ENCODE measurements around the gene SAMM50. TPM values are rescaled to one million over a fixed set of nuclear protein-coding genes. Genes with fewer than 3 reads are reported as not detected.
A peak's percentile ranks its signal among the peaks of the same experiment; 100 is the strongest.

Gene SAMM50
- total RNA-seq, 1 donor from 2014 or later: 60.6 TPM

DNA sequence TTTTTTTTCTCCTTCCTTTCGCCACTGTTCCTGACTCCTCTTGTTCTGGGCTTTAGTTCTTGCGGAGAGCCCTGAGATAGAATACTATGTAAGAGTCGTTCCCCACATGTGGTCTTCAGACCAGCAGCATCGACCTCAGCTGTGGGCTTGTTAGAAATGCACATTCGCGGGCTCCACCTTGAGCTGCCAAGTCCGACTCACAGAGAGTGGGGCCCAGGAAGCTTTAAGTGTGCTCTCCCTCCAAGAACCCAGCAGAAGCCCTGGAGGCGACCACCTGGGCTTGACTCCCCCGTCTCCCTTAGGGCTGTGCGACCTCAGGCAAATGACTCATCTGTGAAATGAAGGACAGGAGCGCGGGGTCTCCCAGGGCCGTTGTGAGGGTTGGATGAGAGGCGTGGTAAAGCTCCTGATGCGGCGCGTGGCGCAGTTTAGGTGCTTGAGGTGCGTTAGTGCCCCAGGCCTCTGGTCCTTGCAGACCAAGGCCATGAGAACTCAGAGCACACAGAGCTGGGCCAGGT, 18.8 kb downstream of the SAMM50 start:
- DNase-seq (ENCODE audit: low spot score): no peak
- H3K36me3 Mint-ChIP-seq (ENCODE audit: low read depth): peaks cover 33% of the 10 kb centered on the region
- H3K27me3 Mint-ChIP-seq (ENCODE audit: insufficient read depth): no peaks in the 10 kb centered on the region
- intact Hi-C loops (cut with micrococcal nuclease): no loop called here
- H3K4me1 Mint-ChIP-seq (ENCODE audit: low read depth): no peaks in the 10 kb centered on the region
- H3K9me3 Mint-ChIP-seq: no peaks in the 10 kb centered on the region
- H3K4me3 Mint-ChIP-seq: no peak overlapping the region
- peak overlapping the region; percentile 44 for H3K27ac Mint-ChIP-seq

DNA sequence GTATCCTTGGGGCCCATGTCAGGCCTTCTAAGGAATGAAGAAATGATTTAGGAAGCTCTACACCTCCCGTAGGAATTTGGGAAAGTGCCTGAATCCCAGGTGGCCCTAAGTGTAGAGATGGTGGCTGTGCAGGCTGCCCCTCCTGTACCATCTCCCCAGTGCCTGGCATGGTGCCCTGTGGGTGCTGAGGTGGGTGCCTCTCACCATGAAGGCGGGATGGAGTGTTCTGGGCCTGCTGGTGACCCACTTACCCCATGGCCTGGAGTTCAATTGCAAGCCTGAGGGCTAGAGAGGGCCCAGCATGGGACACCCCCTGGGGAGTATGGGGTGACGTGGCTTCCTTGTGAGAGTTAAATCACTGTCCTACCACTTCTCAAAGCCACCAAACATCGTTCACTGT, 19.8 kb downstream of the SAMM50 start:
- DNase-seq (ENCODE audit: low spot score): no peak
- Mint-ChIP-seq H3K27ac (no peak overlapping the region), H3K9me3 (no peaks in the 10 kb centered on the region), H3K4me1 (ENCODE audit: low read depth) (no peaks in the 10 kb centered on the region), H3K4me3 (no peak overlapping the region), H3K36me3 (ENCODE audit: low read depth) (peaks cover 34% of the 10 kb centered on the region), H3K27me3 (ENCODE audit: insufficient read depth) (no peaks in the 10 kb centered on the region)
- intact Hi-C loops (cut with micrococcal nuclease): no loop called here

DNA sequence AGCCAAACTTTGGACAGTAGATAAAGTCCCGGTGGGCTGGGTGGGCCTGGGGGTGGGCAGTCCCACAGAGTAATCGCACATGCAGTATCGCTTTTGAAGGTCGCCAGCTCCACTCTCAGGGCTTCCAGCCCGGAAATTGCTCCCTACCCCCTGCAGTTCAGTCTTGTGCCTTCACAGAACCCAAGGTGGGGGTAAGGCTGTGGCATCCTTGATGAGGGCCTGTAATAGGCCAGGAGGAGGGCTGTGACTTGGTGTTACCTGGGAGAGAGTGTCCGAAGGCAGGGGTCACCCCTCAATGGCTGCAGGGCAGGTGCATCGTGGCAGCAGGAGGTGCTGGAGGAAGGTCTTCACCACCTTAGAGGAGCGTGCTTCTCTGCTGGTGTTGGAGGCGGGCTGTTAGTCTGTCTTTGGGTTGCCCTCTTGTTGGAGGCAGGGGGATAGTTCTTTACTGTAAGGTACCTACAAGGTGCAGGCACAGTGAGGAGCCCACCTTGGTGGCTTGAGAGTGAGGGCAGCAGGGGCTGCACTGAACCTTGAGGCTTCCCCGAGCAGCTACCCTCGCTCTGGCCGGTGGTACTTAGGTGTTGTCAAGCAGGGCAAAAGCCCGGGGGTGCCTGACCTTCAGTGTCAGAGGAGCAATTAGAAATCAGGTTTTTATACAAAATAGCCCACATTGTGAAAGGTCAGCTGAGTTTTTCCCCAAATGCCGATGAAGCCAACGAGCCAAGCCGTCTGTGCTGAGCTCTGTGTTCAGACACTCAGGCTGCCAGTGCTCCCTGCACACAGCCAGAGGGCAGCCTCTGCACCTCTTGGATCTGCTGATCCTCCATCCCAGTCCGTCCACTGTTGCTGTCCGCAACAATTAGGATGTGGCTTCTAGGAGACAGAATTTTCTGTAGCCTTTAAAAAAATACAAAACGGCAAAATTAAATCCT, 21.9 kb downstream of the SAMM50 start:
- no peaks in the 10 kb centered on the region for H3K27me3 Mint-ChIP-seq (ENCODE audit: insufficient read depth)

DNA sequence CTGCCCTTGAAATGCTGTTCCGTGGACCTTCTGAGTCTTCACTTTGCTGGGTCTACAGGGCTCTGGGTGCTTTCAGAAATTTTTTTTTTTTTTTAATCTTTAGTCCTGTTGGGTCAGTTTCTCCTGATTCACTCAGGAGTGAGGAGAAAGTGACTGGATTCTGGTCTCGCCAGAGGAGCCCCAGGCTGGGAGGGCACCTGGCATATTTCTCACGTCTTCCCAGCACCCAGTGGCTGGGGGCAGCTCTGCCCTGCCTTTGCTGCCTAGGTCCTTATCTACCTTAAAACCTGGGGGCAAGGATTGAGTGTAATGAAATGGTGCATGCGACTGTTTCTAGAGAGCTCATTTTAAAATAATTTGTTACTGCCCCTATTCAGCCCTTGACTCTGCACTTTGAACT, 23.3 kb downstream of the SAMM50 start:
- no peak overlapping the region for H3K4me3 Mint-ChIP-seq
- H3K27ac Mint-ChIP-seq: no peak overlapping the region
- H3K9me3 Mint-ChIP-seq: no peaks in the 10 kb centered on the region
- intact Hi-C loops (cut with micrococcal nuclease): no loop called here
- H3K36me3 Mint-ChIP-seq (ENCODE audit: low read depth): peaks cover 29% of the 10 kb centered on the region
- no peak for DNase-seq (ENCODE audit: low spot score)
- H3K4me1 Mint-ChIP-seq (ENCODE audit: low read depth): no peaks in the 10 kb centered on the region
- H3K27me3 Mint-ChIP-seq (ENCODE audit: insufficient read depth): no peaks in the 10 kb centered on the region

More for the DNA sequence above, 21.9 kb downstream of the SAMM50 start:
- no peak overlapping the region for H3K4me3 Mint-ChIP-seq
- no peak overlapping the region for H3K27ac Mint-ChIP-seq
- H3K4me1 Mint-ChIP-seq (ENCODE audit: low read depth): no peaks in the 10 kb centered on the region
- H3K9me3 Mint-ChIP-seq: no peaks in the 10 kb centered on the region
- peaks cover 35% of the 10 kb centered on the region for H3K36me3 Mint-ChIP-seq (ENCODE audit: low read depth)
- intact Hi-C loops (cut with micrococcal nuclease): no loop called here
- DNase-seq (ENCODE audit: low spot score): no peak

DNA sequence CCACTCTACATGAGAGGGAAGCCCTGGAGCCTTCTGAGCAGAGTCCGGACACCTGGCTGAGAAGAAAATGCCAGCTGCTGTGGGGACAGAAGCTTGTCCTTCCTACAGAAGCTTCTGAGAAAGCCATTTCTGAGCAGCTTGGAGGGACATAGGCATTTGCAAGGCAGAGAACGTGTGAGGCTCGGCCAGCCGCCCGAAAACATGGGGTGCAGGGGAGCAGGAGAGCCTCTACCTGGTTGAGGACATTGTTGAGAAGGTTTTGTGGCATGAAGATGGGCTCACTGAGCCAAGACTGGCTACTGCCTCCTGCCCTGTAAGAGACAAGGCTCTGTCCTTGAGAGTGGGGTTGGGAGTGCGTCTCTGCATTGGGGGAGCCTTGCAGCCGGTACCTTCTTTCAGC, 25.3 kb downstream of the SAMM50 start:
- Mint-ChIP-seq H3K4me3 (no peak overlapping the region), H3K27ac (no peak overlapping the region), H3K36me3 (ENCODE audit: low read depth) (peaks cover 33% of the 10 kb centered on the region), H3K27me3 (ENCODE audit: insufficient read depth) (no peaks in the 10 kb centered on the region), H3K4me1 (ENCODE audit: low read depth) (no peaks in the 10 kb centered on the region), H3K9me3 (no peaks in the 10 kb centered on the region)
- intact Hi-C loops (cut with micrococcal nuclease): no loop called here
- DNase-seq (ENCODE audit: low spot score): no peak

DNA sequence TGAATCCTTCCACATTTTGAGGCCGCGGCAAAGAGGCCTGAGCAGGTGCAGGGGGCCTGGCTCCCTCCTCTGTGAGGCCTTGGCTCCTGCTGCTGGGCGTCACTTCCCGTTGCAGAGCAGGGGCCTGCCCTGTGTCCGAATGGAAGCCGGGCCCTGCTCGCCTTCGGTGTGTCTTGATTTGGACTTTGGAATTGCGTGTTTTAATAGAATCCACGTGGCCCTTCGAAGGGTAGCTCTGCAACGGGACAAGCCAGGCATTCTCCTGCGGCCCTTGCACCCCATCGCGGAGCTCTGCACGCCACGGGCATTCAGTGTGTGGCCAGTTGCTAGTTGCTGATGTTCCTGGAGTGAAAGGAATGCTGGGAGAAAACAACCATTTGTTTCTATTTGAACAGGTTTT, 25.8 kb downstream of the SAMM50 start:
- H3K27me3 Mint-ChIP-seq (ENCODE audit: insufficient read depth): no peaks in the 10 kb centered on the region
- H3K36me3 Mint-ChIP-seq (ENCODE audit: low read depth): peaks cover 30% of the 10 kb centered on the region
- no peaks in the 10 kb centered on the region for H3K4me1 Mint-ChIP-seq (ENCODE audit: low read depth)
- H3K27ac Mint-ChIP-seq: no peak overlapping the region
- H3K9me3 Mint-ChIP-seq: no peaks in the 10 kb centered on the region
- intact Hi-C loops (cut with micrococcal nuclease): no loop called here
- no peak overlapping the region for H3K4me3 Mint-ChIP-seq
- DNase-seq (ENCODE audit: low spot score): no peak

DNA sequence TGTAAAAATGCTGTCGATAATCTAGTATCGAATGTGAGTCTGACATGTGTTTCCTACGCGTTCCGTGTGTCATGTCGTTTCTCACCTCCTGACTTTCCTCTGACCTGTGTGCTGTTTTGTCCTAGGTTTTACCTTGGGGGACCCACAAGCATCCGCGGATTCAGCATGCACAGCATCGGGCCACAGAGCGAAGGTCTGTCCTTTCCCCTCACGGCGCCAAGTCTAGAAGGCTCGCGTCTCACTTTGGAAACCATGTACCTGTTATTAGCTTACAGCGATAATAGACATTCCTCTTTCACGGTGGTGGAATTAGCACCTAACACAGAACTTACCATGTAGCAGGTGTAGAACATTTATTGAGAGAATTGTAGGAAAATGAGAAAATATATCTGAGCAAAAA, 28.6 kb downstream of the SAMM50 start:
- no peak overlapping the region for H3K4me3 Mint-ChIP-seq
- peaks cover 31% of the 10 kb centered on the region for H3K36me3 Mint-ChIP-seq (ENCODE audit: low read depth)
- no peaks in the 10 kb centered on the region for H3K27me3 Mint-ChIP-seq (ENCODE audit: insufficient read depth)
- intact Hi-C loops (cut with micrococcal nuclease): no loop called here
- H3K27ac Mint-ChIP-seq: no peak overlapping the region
- no peak for DNase-seq (ENCODE audit: low spot score)
- H3K9me3 Mint-ChIP-seq: no peaks in the 10 kb centered on the region
- no peaks in the 10 kb centered on the region for H3K4me1 Mint-ChIP-seq (ENCODE audit: low read depth)

DNA sequence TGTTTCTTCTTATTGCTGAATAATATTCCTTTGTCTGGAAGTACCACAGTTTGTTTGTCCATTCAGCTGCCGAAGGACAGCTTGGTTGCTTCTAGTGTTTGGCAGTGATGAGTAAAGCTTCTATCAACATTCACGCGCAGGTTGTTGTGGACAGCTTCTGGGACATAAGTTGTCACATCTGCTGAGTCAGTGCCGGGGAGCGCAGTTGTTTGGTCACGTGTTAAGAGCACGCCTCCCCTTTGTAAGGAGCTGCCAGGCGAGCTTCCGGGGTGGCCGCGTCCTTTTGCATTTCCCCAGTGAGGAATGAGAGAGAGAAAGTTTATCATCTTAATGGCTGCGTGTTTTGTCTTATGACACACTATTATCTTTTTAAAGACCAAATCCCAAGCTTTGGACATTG, 30.3 kb downstream of the SAMM50 start:
- Mint-ChIP-seq H3K27ac (no peak overlapping the region), H3K36me3 (ENCODE audit: low read depth) (peaks cover 28% of the 10 kb centered on the region), H3K9me3 (no peaks in the 10 kb centered on the region), H3K27me3 (ENCODE audit: insufficient read depth) (no peaks in the 10 kb centered on the region), H3K4me1 (ENCODE audit: low read depth) (no peaks in the 10 kb centered on the region), H3K4me3 (no peak overlapping the region)
- intact Hi-C loops (cut with micrococcal nuclease): no loop called here
- DNase-seq (ENCODE audit: low spot score): no peak

DNA sequence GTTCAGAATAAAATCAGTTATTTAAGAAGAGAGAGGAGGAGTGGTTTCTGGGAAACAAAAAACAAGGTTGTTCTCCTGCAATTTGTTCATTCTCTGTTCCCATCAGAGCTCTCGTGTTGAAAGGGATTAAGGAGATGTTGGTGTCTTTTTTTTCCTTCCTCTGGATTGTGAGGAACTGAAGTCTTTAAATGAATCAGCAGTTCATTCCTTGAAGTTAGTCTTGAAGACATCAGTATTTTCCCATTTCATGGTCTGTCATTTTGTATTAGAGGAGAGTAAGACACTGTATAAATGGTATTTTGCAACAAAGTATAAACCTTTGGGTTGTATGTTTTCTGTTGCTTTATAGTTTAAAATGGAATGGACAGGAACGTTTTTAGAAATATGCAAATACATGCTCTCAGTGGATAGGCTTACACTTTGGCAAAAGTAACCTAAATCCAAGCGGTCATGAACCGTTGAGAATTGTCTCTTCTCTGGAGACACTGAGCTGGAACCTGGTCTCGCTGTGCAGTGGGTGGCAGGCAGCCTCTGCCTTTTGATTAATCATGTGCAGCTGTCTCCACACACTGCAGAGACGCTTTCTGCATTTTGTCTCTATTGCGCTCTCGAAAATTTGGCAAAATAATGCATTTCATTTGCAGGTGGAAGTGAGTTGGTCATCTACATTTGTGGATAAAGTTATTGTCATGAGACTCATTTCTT, 33.0 kb downstream of the SAMM50 start:
- DNase-seq (ENCODE audit: low spot score): no peak
- peaks cover 37% of the 10 kb centered on the region for H3K36me3 Mint-ChIP-seq (ENCODE audit: low read depth)
- no peaks in the 10 kb centered on the region for H3K9me3 Mint-ChIP-seq
- no peaks in the 10 kb centered on the region for H3K27me3 Mint-ChIP-seq (ENCODE audit: insufficient read depth)
- intact Hi-C loops (cut with micrococcal nuclease): no loop called here
- no peak overlapping the region for H3K27ac Mint-ChIP-seq
- H3K4me3 Mint-ChIP-seq: no peak overlapping the region
- peaks cover 3% of the 10 kb centered on the region for H3K4me1 Mint-ChIP-seq (ENCODE audit: low read depth)

DNA sequence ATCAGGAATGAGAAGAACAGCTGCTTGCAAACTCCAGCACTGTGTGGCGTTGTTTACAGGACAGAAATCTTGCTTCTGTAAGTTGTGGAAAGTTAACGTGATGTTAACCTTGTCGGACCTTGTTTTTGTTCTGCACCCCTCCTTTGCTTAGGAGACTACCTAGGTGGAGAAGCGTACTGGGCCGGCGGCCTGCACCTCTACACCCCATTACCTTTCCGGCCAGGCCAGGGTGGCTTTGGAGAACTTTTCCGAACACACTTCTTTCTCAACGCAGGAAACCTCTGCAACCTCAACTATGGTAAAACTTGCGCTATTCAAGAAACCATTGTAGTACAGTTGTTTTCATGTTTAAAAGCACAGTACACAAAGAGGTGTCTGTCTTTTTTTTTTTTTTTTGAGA, 33.7 kb downstream of the SAMM50 start:
- Mint-ChIP-seq H3K36me3 (ENCODE audit: low read depth) (peaks cover 37% of the 10 kb centered on the region), H3K27ac (no peak overlapping the region), H3K4me1 (ENCODE audit: low read depth) (peaks cover 6% of the 10 kb centered on the region)

DNA sequence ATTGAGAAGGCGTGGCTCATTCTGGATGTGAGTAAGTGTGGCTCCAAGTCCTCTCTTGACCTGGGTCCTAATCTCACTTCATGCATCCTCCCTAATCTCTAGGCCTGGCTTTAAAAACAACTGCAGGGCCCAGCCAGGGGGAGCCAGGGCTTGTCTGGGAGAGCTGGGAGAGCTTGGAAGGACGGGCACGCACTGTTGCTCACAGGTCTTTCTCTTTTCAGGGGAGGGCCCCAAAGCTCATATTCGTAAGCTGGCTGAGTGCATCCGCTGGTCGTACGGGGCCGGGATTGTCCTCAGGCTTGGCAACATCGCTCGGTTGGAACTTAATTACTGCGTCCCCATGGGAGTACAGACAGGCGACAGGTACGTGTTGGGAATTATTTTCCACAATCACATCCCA, 34.8 kb downstream of the SAMM50 start:
- Mint-ChIP-seq H3K27me3 (ENCODE audit: insufficient read depth) (no peaks in the 10 kb centered on the region), H3K9me3 (no peaks in the 10 kb centered on the region), H3K27ac (no peak overlapping the region), H3K4me3 (no peak overlapping the region), H3K4me1 (ENCODE audit: low read depth) (peaks cover 10% of the 10 kb centered on the region), H3K36me3 (ENCODE audit: low read depth) (peaks cover 40% of the 10 kb centered on the region)
- intact Hi-C loops (cut with micrococcal nuclease): loop anchor here (5.0 kb wide), 1 partner anchor 577 kb away; no protein-coding TSS in a partner anchor
- no peak for DNase-seq (ENCODE audit: low spot score)

More for the DNA sequence above, 33.7 kb downstream of the SAMM50 start:
- Mint-ChIP-seq H3K9me3 (no peaks in the 10 kb centered on the region), H3K4me3 (no peak overlapping the region), H3K27me3 (ENCODE audit: insufficient read depth) (no peaks in the 10 kb centered on the region)
- intact Hi-C loops (cut with micrococcal nuclease): no loop called here
- DNase-seq (ENCODE audit: low spot score): no peak

DNA sequence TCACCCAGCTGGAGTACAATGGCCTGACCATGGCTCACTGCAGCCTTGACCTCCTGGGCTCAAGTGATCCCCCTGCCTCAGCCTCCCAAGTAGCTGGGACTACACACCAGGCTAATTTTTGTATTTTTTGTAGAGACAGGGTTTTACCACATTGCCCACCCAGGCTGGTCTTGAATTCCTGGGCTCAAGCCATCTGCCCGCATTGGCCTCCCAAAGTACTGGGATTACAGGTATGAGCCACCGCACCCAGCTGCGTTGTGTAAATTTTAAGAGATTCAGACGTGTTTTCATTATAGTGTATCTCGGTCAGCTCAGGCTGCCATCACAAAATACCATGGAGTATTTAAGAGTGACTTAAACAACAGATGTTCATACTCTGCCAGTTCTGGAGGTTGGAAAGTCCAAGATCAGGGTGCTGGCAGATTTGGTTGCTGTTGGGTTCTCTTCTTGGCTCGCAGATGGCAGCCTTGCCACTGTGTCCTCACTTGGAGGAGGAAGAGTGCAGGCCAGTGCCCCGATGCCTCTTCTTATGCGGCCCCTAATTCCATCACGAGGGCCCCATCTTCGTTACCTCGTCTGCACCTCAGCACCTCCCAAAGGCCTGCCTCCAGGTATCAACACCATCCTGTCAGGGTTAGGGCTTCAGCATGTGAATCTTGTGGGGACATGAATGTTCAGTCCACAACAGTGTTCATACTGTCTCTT, 36.2 kb downstream of the SAMM50 start:
- H3K36me3 Mint-ChIP-seq (ENCODE audit: low read depth): peaks cover 37% of the 10 kb centered on the region
- intact Hi-C loops (cut with micrococcal nuclease): loop anchor here (5.0 kb wide), 1 partner anchor 576 kb away; no protein-coding TSS in a partner anchor
- no peaks in the 10 kb centered on the region for H3K27me3 Mint-ChIP-seq (ENCODE audit: insufficient read depth)
- peaks cover 24% of the 10 kb centered on the region for H3K4me1 Mint-ChIP-seq (ENCODE audit: low read depth)
- H3K4me3 Mint-ChIP-seq: no peak overlapping the region
- no peak overlapping the region for H3K27ac Mint-ChIP-seq
- DNase-seq (ENCODE audit: low spot score): no peak
- no peaks in the 10 kb centered on the region for H3K9me3 Mint-ChIP-seq
